K562 (cell line): ENCODE measurements around the gene PLA2G2C. TPM values are rescaled to one million over a fixed set of nuclear protein-coding genes. Genes with fewer than 3 reads are reported as not detected.

Source experiments
- ATF6 ChIP-seq: sonication (generic); formaldehyde crosslinking; IDR thresholded peaks from 2 replicates; pipeline ENCODE4 v1.4.0; 2020; ENCODE audit warnings: mild to moderate bottlenecking, missing genetic modification reagents
- BHLHE40 ChIP-seq: IDR thresholded peaks from 2 replicates; pipeline ENCODE4 v1.6.1; 2011; ENCODE audit warnings: low read length, improper control_type of control experiment
- CEBPG ChIP-seq, 3 experiments: fragments of 200-800 bp in 1 of 3; sonication (Bioruptor generic) in 1 of 3; sonication (generic) in 1 of 3; formaldehyde crosslinking in 1 of 3; IDR thresholded peaks in 2 of 3; conservative IDR thresholded peaks in 1 of 3; 2 replicates each; pipeline versions ENCODE4 v1.6.1 to v1.8.0; 2016 to 2022; ENCODE audit warnings: missing compliant biosample characterization in 2 of 3, missing genetic modification characterization in 2 of 3, mild to moderate bottlenecking in 1 of 3, missing genetic modification reagents in 1 of 3
- CREB3L1 ChIP-seq: fragments of 450-650 bp; IDR thresholded peaks from 2 replicates; pipeline ENCODE4 v1.6.1; 2014; ENCODE audit warnings: low read depth, mild to moderate bottlenecking, moderate library complexity, borderline replicate concordance
- E2F6 ChIP-seq, 2 experiments: IDR thresholded peaks; 2 replicates each; pipeline ENCODE4 v1.6.1; 2011; ENCODE audit warnings: borderline replicate concordance in 1 of 2, control low read depth in 1 of 2, low read depth in 1 of 2, low read length in 1 of 2, mild to moderate bottlenecking in 1 of 2, mixed read lengths in 1 of 2, moderate library complexity in 1 of 2; ENCODE audit not compliant: insufficient read depth in 1 of 2, insufficient read length in 1 of 2, poor library complexity in 1 of 2, severe bottlenecking in 1 of 2; ENCODE audit errors: extremely low read depth in 1 of 2
- ETS2 ChIP-seq: IDR thresholded peaks from 2 replicates; pipeline ENCODE4 v1.6.1; 2016; ENCODE audit warnings: borderline replicate concordance, missing genetic modification characterization, mild to moderate bottlenecking, moderate library complexity, missing compliant biosample characterization; ENCODE audit not compliant: poor library complexity, severe bottlenecking
- GMEB1 ChIP-seq: fragments of 250-450 bp; sonication (Bioruptor Pico); IDR thresholded peaks from 2 replicates; pipeline ENCODE4 v1.4.0; 2020; ENCODE audit warnings: mild to moderate bottlenecking
- LEF1 ChIP-seq: fragments of 450-650 bp; IDR thresholded peaks from 2 replicates; pipeline ENCODE4 v1.6.1; 2016; ENCODE audit warnings: mild to moderate bottlenecking
- RBM34 ChIP-seq: fragments of 200-400 bp; formaldehyde crosslinking; IDR thresholded peaks from 2 replicates; pipeline ENCODE4 v1.6.1; 2018; ENCODE audit warnings: low read length, borderline replicate concordance; ENCODE audit not compliant: insufficient read depth
- STAT6 ChIP-seq: sonication (generic); formaldehyde crosslinking; IDR thresholded peaks from 2 replicates; pipeline ENCODE4 v1.8.1; 2023; ENCODE audit warnings: mild to moderate bottlenecking, missing genetic modification reagents
- TEAD4 ChIP-seq, 2 experiments: sonication (generic) in 1 of 2; formaldehyde crosslinking in 1 of 2; IDR thresholded peaks; 2 replicates each; pipeline versions ENCODE4 v1.6.1 to v1.8.0; 2012 to 2022; ENCODE audit warnings: borderline replicate concordance in 1 of 2, inconsistent platforms in 1 of 2, low read length in 1 of 2, mild to moderate bottlenecking in 1 of 2, missing genetic modification reagents in 1 of 2
- VEZF1 ChIP-seq: fragments of 200-800 bp; sonication (Bioruptor generic); IDR thresholded peaks from 2 replicates; pipeline ENCODE4 v1.6.1; 2017; ENCODE audit warnings: missing genetic modification characterization, missing compliant biosample characterization
- ZNF146 ChIP-seq: IDR thresholded peaks from one replicate; pipeline ENCODE4 v1.6.1; 2018; ENCODE audit warnings: missing compliant biosample characterization; ENCODE audit not compliant: unreplicated experiment
- ZNF165 ChIP-seq: fragments of 250-450 bp; sonication (Bioruptor Pico); IDR thresholded peaks from 2 replicates; pipeline ENCODE4 v1.4.0; 2020; ENCODE audit warnings: borderline replicate concordance
- polyA plus RNA-seq, 8 experiments: library from polyadenylated mRNA; depleted of rRNA in 4 of 8; stranded (reverse) in 5 of 8; unstranded in 3 of 8; fragments of >200 nt; fragmentation: Nextera tagmentation in 2 of 8; fragmentation: Illumina TruSeq in 1 of 8; extraction: Ambion mirVana in 2 of 8; extraction: Trizol in 1 of 8; gene quantifications; 2 replicates each; pipeline versions ENCODE4 v1.2.1 to v1.2.3, GENCODE V29; 2011 to 2014; ENCODE audit warnings: inconsistent platforms in 1 of 8, missing spikeins in 1 of 8
- total RNA-seq, 7 experiments: library from RNA; depleted of rRNA in 6 of 7; stranded (reverse); fragments of >200 nt in 6 of 7; fragmentation: Illumina TruSeq in 2 of 7; extraction: Trizol in 2 of 7; gene quantifications; 2 replicates each; pipeline versions ENCODE4 v1.2.1 to v1.2.3, GENCODE V29; 2011 to 2021; ENCODE audit warnings: low replicate concordance in 1 of 7

The PLA2G2C gene
- total and polyA plus RNA-seq, 9 of the 15 experiments (the other 6 are each of a cell fraction or from before 2014, with no cell fraction given): 0.14 to 0.49 (median 0.21) TPM

GRCh38 chr1:20212685-20213331 lies 26.5 kb upstream of the PLA2G2C start (continued):
- no peak for TF ChIP-seq TEAD4 (IDR thresholded peaks at IDR 0.05; ENCODE audit: low read length)
- TF ChIP-seq TEAD4 (CRISPR knock-in tag; IDR thresholded peaks at IDR 0.05; ENCODE audit: borderline replicate concordance): no peak
- TF ChIP-seq ETS2 (tag): no peak
- TF ChIP-seq CREB3L1: no peak
- no peak for TF ChIP-seq ATF6 (CRISPR knock-in tag)
- peak; percentile 12; the same call in 1 of the 2 replicates for TF ChIP-seq VEZF1 (CRISPR knock-in tag)
- TF ChIP-seq ZNF146: no peak
- TF ChIP-seq STAT6 (CRISPR knock-in tag): no peak
- TF ChIP-seq GMEB1 (CRISPR knock-in tag): no peak
- no peak for TF ChIP-seq E2F6 (IDR thresholded peaks at IDR 0.05; ENCODE audit: borderline replicate concordance in 1 of 2, extremely low read depth in 1 of 2, insufficient read depth in 1 of 2, insufficient read length in 1 of 2, low read depth in 1 of 2, low read length in 1 of 2, poor library complexity in 1 of 2, severe bottlenecking in 1 of 2)
- no peak for TF ChIP-seq LEF1
- no peak for TF ChIP-seq ZNF165 (CRISPR knock-in tag)
- TF ChIP-seq CEBPG (CRISPR knock-in tag; IDR thresholded peaks at IDR 0.05): no peak
- TF ChIP-seq CEBPG (tag; conservative IDR thresholded peaks at IDR 0.05 in 1 of 2, IDR thresholded peaks at IDR 0.05 in 1 of 2): no peak
- no peak for TF ChIP-seq RBM34
- no peak for TF ChIP-seq BHLHE40
